OCI-LY7 (cell line): Measurements from ENCODE around the gene GYS2.

Experiments
- EZH2phosphoT487 ChIP-seq: fragments of 200-600 bp; sonication (generic); IDR thresholded peaks from 2 replicates; pipeline ENCODE4 v1.6.1; 2018; ENCODE audit warnings: low read depth, borderline replicate concordance, mild to moderate bottlenecking, mixed run types, antibody characterized with exemption, low read length, moderate library complexity, mixed read lengths
- TF ChIP-seq, protein P1 (sequence below): fragments of 200-600 bp; sonication (generic); conservative IDR thresholded peaks from 2 replicates; pipeline ENCODE4 v1.5.1; 2014; ENCODE audit warnings: mild to moderate bottlenecking, antibody characterized with exemption, low read length, moderate library complexity, mixed read lengths

- TF ChIP-seq, protein P1, sequence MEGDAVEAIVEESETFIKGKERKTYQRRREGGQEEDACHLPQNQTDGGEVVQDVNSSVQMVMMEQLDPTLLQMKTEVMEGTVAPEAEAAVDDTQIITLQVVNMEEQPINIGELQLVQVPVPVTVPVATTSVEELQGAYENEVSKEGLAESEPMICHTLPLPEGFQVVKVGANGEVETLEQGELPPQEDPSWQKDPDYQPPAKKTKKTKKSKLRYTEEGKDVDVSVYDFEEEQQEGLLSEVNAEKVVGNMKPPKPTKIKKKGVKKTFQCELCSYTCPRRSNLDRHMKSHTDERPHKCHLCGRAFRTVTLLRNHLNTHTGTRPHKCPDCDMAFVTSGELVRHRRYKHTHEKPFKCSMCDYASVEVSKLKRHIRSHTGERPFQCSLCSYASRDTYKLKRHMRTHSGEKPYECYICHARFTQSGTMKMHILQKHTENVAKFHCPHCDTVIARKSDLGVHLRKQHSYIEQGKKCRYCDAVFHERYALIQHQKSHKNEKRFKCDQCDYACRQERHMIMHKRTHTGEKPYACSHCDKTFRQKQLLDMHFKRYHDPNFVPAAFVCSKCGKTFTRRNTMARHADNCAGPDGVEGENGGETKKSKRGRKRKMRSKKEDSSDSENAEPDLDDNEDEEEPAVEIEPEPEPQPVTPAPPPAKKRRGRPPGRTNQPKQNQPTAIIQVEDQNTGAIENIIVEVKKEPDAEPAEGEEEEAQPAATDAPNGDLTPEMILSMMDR, result no peak
- no peak for TF ChIP-seq EZH2phosphoT487
Observed at GRCh38 chr12:21631367-21631766, 26.7 kb upstream of the GYS2 start.
